Activated B cell treated with CpG ODN at 0.5 μM for 24 hours (primary cell): ENCODE data around the gene VTI1A. TPM values are rescaled to one million over a fixed set of nuclear protein-coding genes. Genes with fewer than 3 reads are reported as not detected.
A peak's percentile ranks its signal among the peaks of the same experiment; 100 is the strongest.
"Not testable (repeated sequence)": the region's sequence is repeated elsewhere in the genome, so short reads cannot be mapped to it uniquely, and the experiment has no call there.

ENCODE experiments used
- ATAC-seq: fragments of 200-7000 bp; cut with Tn5 transposase; one replicate; pipeline ENCODE4 v1.10.0; 2021; ENCODE audit warnings: low read depth, mild to moderate bottlenecking, moderate library complexity
- CTCF ChIA-PET: fragments of 350-600 bp; sonication (Branson Sonifier 250); formaldehyde crosslinking; loops from one replicate; lab custom pipeline; 2021; ENCODE audit warnings: antibody characterized with exemption; lab: Charles Lee
- POLR2A ChIA-PET: fragments of 350-600 bp; sonication (Branson Sonifier 250); formaldehyde crosslinking; loops from one replicate; lab custom pipeline; 2021; ENCODE audit warnings: antibody characterized with exemption; lab: Charles Lee
- DNase-seq: peaks from one replicate; pipeline ENCODE4 v3.0.0; 2022
- H3K27ac Mint-ChIP-seq: one replicate; pipeline ENCODE4 v1.8.0; 2020; ENCODE audit warnings: mixed read lengths
- H3K27me3 Mint-ChIP-seq: one replicate; pipeline ENCODE4 v1.8.0; 2021; ENCODE audit warnings: mixed read lengths
- H3K36me3 Mint-ChIP-seq: one replicate; pipeline ENCODE4 v1.8.0; 2021; ENCODE audit warnings: low read depth, mixed read lengths
- H3K4me1 Mint-ChIP-seq: one replicate; pipeline ENCODE4 v1.8.0; 2021; ENCODE audit warnings: mixed read lengths
- H3K4me3 Mint-ChIP-seq: one replicate; pipeline ENCODE4 v1.8.0; 2020; ENCODE audit warnings: mild to moderate bottlenecking, mixed read lengths
- H3K9me3 Mint-ChIP-seq: one replicate; pipeline ENCODE4 v1.8.0; 2020; ENCODE audit warnings: mixed read lengths
- intact Hi-C: fragments of 100-400 bp; cut with micrococcal nuclease; formaldehyde crosslinking; loops from one replicate; pipeline ENCODE4 v1.15.1; 2024
- total RNA-seq: library from RNA; stranded (reverse); gene quantifications from 2 replicates; pipeline ENCODE4 v1.2.3, GENCODE V29; 2022
- TF ChIP-seq, protein P1 (sequence below): fragments of 200-600 bp; IDR thresholded peaks from one replicate; pipeline ENCODE4 v1.8.0; 2022; ENCODE audit warnings: antibody characterized with exemption, mild to moderate bottlenecking

Gene VTI1A
- 56.9 and 74.0 TPM in 2 replicates for total RNA-seq

DNA sequence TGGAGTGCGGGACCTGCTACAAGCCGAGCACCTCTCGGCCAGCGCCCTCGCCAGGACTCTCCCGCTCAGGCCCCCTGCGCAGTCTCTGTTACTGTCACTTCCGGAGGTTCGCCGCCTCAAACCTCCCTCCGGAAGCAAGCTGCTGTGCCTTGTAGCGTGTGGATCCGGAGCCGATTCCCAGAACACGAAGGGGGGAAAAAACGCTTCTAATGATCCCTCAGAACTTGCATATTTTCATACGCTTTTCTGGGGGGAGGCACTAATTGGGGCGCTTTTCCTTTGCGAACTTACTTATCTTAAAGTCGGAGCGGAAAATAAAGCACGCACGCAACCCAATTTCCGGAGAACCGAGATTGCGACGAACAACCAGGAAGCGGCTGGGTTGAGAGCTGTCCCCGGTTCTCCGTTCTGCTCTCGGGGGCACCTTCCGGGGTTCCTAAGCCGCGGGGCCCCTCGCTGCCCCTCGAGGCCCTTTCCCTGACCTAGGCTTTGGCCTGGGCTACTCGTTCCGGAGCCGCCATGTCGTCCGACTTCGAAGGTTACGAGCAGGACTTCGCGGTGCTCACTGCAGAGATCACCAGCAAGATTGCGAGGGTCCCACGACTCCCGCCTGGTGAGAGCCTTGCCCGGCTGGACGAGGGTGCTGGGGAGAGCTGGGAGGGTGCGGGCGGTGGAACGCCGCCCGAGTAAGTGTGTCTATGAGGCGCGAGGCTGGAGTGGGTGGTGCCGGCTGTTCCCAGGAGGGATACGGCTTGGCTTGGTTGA lies at the start of gene VTI1A, which contains the start of gene ZDHHC6:
TSS of gene VTI1A (plus strand) at position 361 of the 765 bp plus-strand sequence. CDS start at position 520, 159 bp downstream.
TSS of gene ZDHHC6 (minus strand) at position 60 of the 765 bp plus-strand sequence. CDS start 1,478 bp downstream, outside the sequence.
- Mint-ChIP-seq H3K27me3 (no peaks in the 10 kb centered on the region), H3K36me3 (peaks cover 56% of the 10 kb centered on the region), H3K9me3 (no peaks in the 10 kb centered on the region), H3K4me3 (peak within 1 kb of the TSS; percentile 89), H3K4me1 (peaks cover 44% of the 10 kb centered on the region), H3K27ac (peak within 1 kb of the TSS; percentile 90)
- TF ChIP-seq, protein P1, sequence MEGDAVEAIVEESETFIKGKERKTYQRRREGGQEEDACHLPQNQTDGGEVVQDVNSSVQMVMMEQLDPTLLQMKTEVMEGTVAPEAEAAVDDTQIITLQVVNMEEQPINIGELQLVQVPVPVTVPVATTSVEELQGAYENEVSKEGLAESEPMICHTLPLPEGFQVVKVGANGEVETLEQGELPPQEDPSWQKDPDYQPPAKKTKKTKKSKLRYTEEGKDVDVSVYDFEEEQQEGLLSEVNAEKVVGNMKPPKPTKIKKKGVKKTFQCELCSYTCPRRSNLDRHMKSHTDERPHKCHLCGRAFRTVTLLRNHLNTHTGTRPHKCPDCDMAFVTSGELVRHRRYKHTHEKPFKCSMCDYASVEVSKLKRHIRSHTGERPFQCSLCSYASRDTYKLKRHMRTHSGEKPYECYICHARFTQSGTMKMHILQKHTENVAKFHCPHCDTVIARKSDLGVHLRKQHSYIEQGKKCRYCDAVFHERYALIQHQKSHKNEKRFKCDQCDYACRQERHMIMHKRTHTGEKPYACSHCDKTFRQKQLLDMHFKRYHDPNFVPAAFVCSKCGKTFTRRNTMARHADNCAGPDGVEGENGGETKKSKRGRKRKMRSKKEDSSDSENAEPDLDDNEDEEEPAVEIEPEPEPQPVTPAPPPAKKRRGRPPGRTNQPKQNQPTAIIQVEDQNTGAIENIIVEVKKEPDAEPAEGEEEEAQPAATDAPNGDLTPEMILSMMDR: no peak
- ATAC-seq: peak; percentile 88
- intact Hi-C loops: loop anchor here (1.0 to 2.0 kb wide), 4 partner anchors 26 to 1880 kb away; partner anchors contain the start of genes GPAM and SMC3
- DNase-seq: peak; percentile 81
- CTCF ChIA-PET: interaction anchor here (0.6 to 1.2 kb wide), 2 partner anchors 25 to 266 kb away, joined by 3 to 7 read pairs; no protein-coding TSS in a partner anchor
- POLR2A ChIA-PET: interaction anchor here (0.7 to 1.9 kb wide), 13 partner anchors 10 to 1528 kb away, joined by 3 to 21 read pairs (median 3); partner anchors contain the start of genes BBIP1, GPAM and SHOC2

DNA sequence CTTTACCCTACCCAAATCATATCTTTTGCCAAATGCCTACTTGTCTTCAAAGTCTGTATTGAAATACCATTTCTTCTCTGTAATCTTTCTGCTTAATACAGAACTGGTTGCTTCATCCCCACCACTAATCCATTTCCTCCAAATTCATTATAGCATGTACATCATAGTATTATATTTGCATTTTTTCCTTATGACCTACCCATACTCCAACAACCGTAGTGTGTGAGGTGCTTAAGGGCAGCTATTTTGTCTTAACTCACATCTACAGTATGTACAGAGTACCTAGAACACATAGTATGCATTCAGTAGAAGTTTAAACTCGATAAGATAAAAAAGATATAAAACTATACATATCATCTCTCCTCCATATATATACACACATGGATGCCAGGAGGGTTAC lies 49.4 kb upstream of the VTI1A start:
- TF ChIP-seq, protein P1: no peak
- ChIA-PET POLR2A (no interaction called here), CTCF (no interaction called here)
- Mint-ChIP-seq H3K27me3 (no peaks in the 10 kb centered on the region), H3K4me1 (peaks cover 2% of the 10 kb centered on the region), H3K9me3 (no peaks in the 10 kb centered on the region), H3K36me3 (peaks cover 48% of the 10 kb centered on the region), H3K4me3 (no peak overlapping the region), H3K27ac (no peak overlapping the region)
- no peak for ATAC-seq
- intact Hi-C loops: no loop called here
- DNase-seq: no peak

DNA sequence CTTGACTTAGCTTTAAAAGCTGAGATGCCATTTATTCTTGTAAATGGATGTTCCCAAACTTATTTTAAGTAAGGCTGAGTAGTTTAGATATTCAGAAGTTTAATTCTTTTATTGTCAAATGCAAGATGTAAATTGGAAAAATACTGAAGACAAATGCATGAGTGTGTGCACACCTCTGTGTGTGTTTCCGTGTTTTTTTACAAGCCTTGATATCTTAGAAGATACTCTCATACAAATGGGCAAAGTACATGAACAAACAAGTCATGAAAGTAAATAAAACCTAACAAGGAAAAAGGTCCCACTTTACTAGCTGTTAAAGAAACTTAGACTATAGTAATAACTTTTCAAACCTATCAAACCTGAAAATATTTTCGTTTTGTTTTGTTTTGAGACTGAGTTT lies 44.1 kb upstream of the VTI1A start:
- Mint-ChIP-seq H3K9me3 (peaks cover 8% of the 10 kb centered on the region), H3K27ac (no peak overlapping the region), H3K27me3 (no peaks in the 10 kb centered on the region), H3K36me3 (peaks cover 88% of the 10 kb centered on the region), H3K4me1 (peaks cover 15% of the 10 kb centered on the region), H3K4me3 (no peak overlapping the region)
- POLR2A ChIA-PET: no interaction called here
- ATAC-seq (no peak), DNase-seq (no peak)
- CTCF ChIA-PET: no interaction called here
- TF ChIP-seq, protein P1: no peak
- intact Hi-C loops: no loop called here

DNA sequence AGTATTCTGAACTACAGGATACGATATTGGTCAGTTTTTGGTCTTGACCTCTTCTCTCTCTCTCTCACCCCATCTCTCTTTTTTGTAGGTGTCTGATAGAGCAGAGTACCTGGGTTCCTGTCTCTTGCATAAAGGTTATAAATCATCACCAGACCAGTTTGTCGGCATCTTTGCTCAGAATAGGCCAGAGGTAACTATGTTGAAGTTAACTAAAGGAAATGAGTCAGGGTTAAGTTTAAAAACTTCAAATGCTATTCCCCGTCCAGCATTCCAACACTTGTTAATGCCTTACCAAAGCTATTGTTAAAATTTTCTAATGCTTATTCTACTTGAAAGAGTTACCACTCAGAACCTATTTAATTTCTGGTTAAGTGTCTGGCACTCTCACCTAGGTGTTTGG lies 42.4 kb upstream of the VTI1A start:
- H3K9me3 Mint-ChIP-seq: peaks cover 8% of the 10 kb centered on the region
- H3K27me3 Mint-ChIP-seq: no peaks in the 10 kb centered on the region
- H3K4me3 Mint-ChIP-seq: no peak overlapping the region
- intact Hi-C loops: no loop called here
- ChIA-PET POLR2A (no interaction called here), CTCF (no interaction called here)
- H3K36me3 Mint-ChIP-seq: peaks cover 89% of the 10 kb centered on the region
- DNase-seq: no peak
- no peak overlapping the region for H3K27ac Mint-ChIP-seq
- TF ChIP-seq, protein P1: no peak
- peaks cover 15% of the 10 kb centered on the region for H3K4me1 Mint-ChIP-seq
- no peak for ATAC-seq

DNA sequence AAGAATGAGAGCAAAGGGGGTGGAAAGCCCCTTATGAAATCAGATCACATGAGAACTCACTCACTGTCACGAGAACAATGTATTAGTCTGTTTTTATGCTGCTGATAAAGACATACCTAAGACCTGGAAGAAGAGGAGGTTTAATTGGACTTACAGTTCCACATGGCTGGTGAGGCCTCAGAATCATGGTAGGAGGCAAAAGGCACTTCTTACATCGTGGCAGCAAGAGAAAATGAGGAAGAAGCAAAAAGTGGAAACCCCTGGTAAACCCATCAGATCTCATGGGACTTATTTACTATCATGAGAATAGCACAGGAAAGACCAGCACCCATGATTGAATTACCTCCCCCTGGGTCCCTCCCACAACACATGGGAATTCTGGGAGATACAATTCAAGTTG lies 40.2 kb upstream of the VTI1A start:
- Mint-ChIP-seq H3K4me3 (peak overlapping the region; percentile 12), H3K27ac (peak overlapping the region; percentile 66), H3K4me1 (peaks cover 15% of the 10 kb centered on the region), H3K36me3 (peaks cover 91% of the 10 kb centered on the region)
- H3K27me3 Mint-ChIP-seq, DNase-seq, POLR2A ChIA-PET, intact Hi-C loops, CTCF ChIA-PET, ATAC-seq, H3K9me3 Mint-ChIP-seq: not testable (repeated sequence)
